Adrenal gland (tissue), 5 donors: ENCODE data around the gene MAP2K1.

ENCODE experiments used
- POLR2A ChIP-seq, 2 donors: fragments of 450-650 bp; IDR thresholded peaks; one replicate each; pipeline ENCODE4 v1.6.1; 2017; ENCODE audit warnings: antibody characterized with exemption in 2 of 2, mild to moderate bottlenecking in 2 of 2, moderate library complexity in 1 of 2
- TF ChIP-seq, protein P1 (sequence below), 6 experiments: fragments of 450-650 bp in 4 of 6; fragments of 200-600 bp in 2 of 6; sonication (generic) in 1 of 6; IDR thresholded peaks; 1 replicate in 5 of 6; 2 replicates in 1 of 6; pipeline versions ENCODE4 v1.5.1 to v1.8.0; 2016 to 2021; ENCODE audit warnings: antibody characterized with exemption in 6 of 6, mild to moderate bottlenecking in 2 of 6, moderate library complexity in 1 of 6
- donor health status: DM: no; HTN: no; CAD: no.

DNA sequence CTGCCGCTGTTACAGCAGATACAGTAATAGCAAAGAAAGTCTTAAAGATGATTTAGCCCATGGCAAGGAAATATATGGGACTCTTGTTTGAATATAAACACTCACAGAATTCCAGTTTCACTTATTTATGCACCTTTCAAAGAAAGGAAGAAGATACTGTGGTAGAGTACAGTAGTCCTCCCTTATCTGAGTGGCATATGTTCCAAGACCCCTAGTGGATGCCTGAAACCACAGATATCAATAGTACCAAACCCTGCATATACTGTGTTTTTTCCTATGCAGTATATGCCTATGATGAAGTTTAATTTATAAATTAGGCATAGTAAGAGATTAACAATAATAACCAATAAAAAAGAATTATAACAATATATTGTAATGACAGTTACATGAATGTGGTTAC is 8.2 kb downstream of the MAP2K1 start:
- TF ChIP-seq, protein P1, sequence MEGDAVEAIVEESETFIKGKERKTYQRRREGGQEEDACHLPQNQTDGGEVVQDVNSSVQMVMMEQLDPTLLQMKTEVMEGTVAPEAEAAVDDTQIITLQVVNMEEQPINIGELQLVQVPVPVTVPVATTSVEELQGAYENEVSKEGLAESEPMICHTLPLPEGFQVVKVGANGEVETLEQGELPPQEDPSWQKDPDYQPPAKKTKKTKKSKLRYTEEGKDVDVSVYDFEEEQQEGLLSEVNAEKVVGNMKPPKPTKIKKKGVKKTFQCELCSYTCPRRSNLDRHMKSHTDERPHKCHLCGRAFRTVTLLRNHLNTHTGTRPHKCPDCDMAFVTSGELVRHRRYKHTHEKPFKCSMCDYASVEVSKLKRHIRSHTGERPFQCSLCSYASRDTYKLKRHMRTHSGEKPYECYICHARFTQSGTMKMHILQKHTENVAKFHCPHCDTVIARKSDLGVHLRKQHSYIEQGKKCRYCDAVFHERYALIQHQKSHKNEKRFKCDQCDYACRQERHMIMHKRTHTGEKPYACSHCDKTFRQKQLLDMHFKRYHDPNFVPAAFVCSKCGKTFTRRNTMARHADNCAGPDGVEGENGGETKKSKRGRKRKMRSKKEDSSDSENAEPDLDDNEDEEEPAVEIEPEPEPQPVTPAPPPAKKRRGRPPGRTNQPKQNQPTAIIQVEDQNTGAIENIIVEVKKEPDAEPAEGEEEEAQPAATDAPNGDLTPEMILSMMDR (IDR thresholded peaks at IDR 0.05), result no peak
- TF ChIP-seq POLR2A (IDR thresholded peaks at IDR 0.05), result no peak
